CD4-positive, alpha-beta T cell treated with Interleukin-21 for 1 hour (primary cell): ENCODE data around the gene CYP39A1.

ENCODE experiments used
- DNase-seq: peaks from one replicate; pipeline ENCODE4 v3.0.0-alpha.2; 2020

Gene CYP39A1

GRCh38 chr6:46509981-46510510, 142.6 kb downstream of the CYP39A1 start:
- DNase-seq = no peak

- no peak for DNase-seq
Observed at GRCh38 chr6:46509063-46509462, 143.6 kb downstream of the CYP39A1 start.

GRCh38 chr6:46507426-46507825, 145.2 kb downstream of the CYP39A1 start:
- no peak for DNase-seq

- DNase-seq = no peak
Observed at GRCh38 chr6:46505693-46506512, 146.7 kb downstream of the CYP39A1 start.

DNA sequence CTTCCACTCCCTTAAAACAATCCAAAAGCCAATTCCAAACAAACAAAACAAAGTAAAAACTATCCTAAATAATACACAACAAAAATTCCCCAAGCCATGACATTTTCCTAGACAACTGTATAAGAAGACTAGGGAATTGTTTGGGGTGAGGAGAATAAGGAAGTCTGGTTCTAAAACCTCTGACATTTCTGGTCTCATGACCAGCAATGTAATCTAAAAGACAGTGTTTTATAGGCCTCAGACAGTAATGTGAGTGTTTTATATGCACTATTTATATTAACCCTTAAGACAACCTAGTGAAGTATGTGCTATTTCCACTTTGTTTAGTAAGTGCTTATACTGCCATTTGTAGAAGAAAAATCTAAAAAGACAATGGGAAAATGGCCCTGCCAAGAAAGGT, 148.4 kb downstream of the CYP39A1 start:
- DNase-seq = no peak

DNA sequence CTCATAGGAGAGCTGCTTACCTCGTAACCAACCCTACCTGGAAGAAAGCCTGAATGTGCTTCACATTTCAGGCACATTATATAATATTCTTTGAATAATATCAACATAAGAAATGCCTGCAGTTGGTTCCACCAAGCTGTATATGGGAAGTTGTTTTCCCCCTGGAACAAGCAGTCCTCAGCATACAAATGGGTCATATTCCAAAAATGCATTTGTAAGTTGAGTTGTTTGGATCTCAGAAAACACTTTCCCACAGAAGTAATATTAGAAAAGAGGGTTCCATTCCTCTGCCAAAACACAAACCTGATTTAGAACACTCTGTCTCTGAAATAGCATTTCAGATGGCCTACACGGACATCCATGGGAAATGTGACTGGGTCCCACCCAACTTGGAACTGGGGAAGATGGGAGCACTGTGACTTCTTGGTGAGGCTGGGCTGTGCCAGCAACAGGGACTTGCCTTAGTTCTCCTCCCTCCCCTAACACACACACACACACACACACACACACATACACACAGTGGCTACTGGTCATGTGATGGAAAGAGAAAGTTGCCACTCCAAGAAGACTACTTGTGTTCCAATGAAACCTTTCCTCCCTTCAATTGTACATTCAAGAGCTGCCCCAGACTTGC, 150.0 kb downstream of the CYP39A1 start:
- no peak for DNase-seq

GRCh38 chr6:46501136-46502089, 151.2 kb downstream of the CYP39A1 start:
- no peak for DNase-seq

DNA sequence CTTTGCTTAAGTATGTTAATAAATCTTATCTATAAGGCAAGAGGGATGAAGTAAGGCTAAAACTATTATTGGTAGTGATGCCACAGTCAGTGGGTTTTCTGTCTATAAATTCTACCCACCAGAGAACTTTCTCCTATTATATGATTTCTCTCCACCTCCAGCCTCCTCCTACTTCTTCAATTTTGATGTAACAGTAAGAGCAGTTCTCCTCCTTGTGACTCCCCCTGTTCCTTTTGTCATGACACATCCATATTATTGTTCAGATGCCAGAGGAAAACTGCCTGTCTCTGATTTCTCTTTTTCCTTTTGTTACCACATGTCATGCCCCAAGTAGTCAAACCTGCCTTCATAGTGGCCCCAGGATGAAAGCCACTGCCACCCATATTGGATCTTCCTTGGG, 152.2 kb downstream of the CYP39A1 start:
- DNase-seq = no peak
